ENCODE data around the gene EMILIN3.

GRCh38 chr20:41406896-41407444 lies 40.4 kb upstream of the EMILIN3 start:
- no peak for TF ChIP-seq POLR2A (IDR thresholded peaks at IDR 0.05; ENCODE audit: low read length)
- no peak for TF ChIP-seq GATA1 (IDR thresholded peaks at IDR 0.05; ENCODE audit: low read depth, low read length)

All from erythroblast (primary cell).